Activated CD4-positive, alpha-beta T cell treated with anti-CD3 and anti-CD28 coated beads, Interleukin-2, amount 50 U/mL, for 24 hours (primary cell): Measurements from ENCODE around the gene AGBL2.
"Not testable (repeated sequence)": the region's sequence is repeated elsewhere in the genome, so short reads cannot be mapped to it uniquely, and the experiment has no call there.

Experiments used
- DNase-seq, 2 donors: peaks; one replicate each; pipeline ENCODE4 v3.0.0-alpha.2; 2020; ENCODE audit warnings: low read depth in 1 of 2, low spot score in 1 of 2

Gene AGBL2, protein sequence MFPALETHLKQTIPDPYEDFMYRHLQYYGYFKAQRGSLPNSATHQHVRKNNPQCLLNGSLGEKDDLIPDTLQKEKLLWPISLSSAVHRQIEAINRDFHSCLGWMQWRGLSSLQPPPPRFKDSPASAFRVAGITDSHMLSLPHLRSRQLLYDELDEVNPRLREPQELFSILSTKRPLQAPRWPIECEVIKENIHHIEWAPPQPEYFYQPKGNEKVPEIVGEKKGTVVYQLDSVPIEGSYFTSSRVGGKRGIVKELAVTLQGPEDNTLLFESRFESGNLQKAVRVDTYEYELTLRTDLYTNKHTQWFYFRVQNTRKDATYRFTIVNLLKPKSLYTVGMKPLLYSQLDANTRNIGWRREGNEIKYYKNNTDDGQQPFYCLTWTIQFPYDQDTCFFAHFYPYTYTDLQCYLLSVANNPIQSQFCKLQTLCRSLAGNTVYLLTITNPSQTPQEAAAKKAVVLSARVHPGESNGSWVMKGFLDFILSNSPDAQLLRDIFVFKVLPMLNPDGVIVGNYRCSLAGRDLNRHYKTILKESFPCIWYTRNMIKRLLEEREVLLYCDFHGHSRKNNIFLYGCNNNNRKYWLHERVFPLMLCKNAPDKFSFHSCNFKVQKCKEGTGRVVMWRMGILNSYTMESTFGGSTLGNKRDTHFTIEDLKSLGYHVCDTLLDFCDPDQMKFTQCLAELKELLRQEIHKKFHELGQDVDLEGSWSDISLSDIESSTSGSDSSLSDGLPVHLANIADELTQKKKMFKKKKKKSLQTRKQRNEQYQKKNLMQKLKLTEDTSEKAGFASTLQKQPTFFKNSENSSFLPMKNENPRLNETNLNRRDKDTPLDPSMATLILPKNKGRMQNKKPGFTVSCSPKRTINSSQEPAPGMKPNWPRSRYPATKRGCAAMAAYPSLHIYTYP

DNA sequence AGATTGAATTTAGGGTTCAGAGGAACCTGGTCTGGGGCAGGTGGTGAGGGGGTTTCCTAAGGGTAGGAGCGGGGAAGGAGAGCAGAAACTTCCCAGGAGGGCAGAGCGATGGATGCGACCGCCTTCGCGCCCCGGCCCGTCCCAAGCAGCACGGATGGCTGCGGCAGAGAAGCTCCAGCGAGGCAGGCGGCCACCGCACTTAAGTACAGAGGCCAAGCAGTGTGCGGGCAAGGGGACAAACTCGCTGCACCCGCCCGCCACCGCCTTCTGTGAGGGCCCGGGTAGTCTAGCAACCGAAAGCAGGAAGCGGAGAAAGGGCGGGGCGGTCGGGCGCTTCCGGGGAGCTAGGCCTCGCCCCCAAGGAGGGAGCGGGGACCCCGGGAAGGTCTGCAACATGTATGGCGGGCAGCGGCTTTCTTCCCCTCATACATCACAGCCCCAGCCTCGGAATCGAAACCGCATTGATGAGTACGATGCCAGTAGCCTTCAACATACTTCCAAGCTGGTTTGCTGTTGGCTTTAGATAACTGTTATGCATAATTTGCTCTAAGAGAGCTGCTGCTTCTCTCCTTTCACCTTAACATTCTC, at the start of gene AGBL2:
AGBL2 (minus strand) TSS at position 288 of the 588 bp plus-strand sequence. CDS start 719 bp downstream, outside the sequence.
- DNase-seq: peak; percentile 57 to 70

DNA sequence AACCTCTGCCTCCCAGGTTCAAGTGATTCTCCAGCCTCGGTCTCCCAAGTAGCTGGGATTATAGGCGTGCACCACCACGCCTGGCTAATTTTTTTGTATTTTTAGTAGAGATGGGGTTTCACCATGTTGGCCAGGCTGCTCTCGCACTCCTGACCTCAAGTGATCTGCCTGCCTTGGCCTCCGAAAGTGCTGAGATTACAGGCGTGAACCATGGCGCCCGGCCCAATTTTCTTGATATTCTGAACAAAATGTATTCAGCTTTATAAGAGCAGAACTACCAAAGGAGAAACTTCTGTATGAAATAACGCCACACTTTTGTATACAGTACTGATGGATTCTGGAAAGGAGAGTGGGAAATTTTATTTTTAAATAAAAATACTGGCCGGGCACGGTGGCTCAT, 44.1 kb upstream of the AGBL2 start:
- not testable (repeated sequence) for DNase-seq

DNA sequence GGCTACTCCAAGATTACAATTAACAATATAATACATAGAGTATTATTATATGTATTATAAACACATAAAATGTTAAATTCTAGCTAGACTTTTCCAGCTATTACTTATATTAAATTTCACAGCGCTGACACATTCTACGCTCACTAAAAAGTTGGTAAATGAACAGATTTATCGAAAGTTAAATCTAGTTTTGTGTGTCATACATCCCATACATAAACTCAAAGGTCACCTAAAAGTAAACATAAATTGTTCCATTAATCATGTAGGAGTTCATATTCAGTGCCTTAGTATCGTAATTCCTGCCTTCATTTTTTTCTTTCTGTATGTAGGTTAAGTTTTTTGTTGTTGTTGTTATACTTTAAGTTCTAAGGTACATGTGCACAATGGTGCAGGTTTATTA, 41.0 kb upstream of the AGBL2 start:
- no peak for DNase-seq

DNA sequence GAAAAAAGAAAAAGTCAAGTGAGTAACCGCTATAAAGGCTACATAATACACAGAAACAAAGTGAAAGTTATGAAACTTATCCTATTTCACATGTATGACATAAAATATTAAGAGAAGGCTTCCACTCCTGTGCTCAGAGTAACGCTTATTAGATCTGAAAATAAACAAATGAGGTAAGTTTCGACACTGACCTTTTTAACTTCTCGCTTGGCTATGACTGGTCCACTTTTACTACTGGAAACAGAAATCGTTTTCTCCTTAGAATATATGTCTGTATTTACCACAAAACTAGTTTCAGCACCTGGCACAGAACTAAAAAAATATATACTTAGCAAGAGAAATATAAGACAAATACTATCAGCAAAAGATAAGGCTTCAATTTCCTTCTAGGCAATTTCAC, 35.6 kb upstream of the AGBL2 start:
- DNase-seq: no peak

DNA sequence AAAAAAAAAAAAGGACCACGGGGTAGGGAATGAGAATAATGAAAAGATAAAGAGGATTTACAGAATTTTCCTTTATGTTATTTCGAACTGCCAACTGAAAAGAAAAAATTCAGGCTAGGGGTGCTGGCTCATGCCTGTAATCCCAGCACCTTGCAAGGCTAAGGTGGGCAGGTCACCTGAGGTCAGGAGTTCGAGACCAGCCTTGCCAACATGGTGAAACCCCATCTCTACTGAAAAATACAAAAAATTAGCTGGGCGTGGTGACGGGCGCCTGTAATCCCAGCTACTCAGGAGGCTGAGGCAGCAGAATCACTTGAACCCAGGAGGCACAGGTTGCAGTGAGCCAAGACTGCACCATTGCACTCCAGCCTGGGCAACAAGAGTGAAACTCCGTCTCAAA, 27.3 kb upstream of the AGBL2 start:
- DNase-seq: not testable (repeated sequence)

DNA sequence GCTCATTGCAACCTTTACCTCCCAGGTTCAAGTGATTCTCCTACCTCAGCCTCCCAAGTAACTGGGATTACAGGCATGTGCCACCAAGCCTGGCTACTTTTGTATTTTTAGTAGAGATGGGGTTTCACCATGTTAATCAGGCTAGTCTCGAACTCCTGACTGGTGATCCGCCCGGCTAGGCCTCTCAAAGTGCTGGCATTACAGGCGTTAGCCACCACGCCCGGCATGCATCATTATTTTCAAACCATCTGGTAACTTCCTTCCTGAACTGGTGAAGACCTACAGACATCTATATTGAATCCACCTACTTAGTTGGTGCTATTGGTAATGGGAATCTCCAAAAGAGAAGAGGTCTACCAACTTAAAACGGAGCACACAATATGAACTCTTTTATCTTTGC, 22.6 kb upstream of the AGBL2 start:
- not testable (repeated sequence) for DNase-seq

DNA sequence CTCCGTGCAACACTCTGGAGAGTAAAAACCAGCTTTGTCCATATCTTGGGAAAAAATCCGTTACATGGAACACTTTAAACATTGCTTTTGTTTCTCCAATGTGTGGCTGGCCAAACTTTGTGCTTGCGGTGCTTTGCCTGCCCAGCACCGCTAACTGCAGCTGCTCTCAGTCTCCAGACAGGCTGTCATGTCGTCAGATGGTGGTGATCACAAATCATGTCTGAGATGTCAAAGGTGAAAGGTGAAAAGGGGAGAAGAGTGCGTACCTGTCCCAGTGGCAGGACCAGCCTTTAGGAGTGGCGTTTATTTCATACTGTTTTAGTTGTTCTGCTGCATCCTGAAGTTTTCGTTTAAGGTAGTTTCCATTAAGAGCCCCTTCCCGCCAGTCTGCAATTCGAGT, 17.1 kb upstream of the AGBL2 start:
- no peak for DNase-seq

DNA sequence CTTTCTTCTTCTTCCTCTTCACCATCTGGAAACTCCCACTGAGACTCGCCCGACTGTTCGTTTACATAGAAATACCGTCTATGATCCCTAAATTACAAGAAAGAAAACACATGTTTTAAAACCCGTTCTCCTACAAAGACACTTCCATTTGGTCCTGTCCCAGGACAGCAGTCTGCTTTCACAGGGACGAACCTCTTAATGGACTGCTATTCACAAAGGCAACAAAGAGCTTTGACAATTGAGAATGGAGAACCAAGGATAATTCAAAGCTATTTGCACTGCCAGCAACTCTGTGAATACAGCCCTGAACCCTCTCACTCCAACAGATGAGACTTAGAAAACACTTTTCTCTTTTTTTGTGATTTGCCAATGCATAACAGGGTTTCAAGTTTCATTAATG, 16.3 kb upstream of the AGBL2 start:
- DNase-seq: no peak

DNA sequence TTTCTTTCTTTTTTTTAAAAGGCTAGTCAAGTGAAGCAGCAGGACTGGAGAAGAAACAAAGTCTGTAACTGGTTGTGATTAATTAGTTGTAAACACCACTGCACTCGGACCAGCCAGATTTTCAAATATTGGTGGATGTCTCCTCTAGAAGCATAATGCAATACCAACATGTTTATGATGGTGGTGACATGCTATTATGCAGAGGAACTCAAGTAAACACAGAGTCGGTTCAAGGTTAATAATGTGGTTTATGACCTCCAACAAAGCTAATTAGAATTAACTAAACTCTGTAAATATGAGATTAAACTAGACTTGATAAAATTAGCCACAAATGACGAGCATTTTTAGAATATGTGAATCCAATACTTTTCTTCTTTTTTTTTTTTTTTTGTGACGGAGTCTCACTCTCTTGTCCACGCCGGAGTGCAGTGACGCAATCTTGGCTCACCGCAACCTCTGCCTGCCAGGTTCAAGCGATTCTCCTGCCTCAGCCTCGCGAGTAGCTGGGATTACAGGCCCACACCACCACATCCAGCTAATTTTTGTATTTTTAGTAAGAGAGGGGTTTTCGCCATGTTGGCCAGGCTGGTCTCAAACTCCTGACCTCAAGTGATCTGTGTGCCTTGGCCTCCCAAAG, 11.8 kb upstream of the AGBL2 start:
- DNase-seq: no peak

DNA sequence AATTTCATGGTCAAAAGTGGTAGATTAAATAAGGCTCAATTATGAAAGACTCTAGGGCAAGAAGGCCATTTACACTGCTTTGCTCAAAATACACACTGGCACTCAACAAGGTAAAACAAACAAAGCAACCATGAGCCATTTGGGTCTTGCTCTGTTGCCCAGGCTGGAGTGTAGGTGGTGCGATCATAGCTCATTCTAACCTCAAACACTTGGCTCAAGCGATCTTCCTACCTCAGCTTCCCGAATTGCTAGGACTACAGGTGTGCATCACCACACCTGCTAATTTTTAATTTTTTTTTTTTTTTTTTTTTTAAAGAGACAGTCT, 10.9 kb upstream of the AGBL2 start:
- no peak for DNase-seq

DNA sequence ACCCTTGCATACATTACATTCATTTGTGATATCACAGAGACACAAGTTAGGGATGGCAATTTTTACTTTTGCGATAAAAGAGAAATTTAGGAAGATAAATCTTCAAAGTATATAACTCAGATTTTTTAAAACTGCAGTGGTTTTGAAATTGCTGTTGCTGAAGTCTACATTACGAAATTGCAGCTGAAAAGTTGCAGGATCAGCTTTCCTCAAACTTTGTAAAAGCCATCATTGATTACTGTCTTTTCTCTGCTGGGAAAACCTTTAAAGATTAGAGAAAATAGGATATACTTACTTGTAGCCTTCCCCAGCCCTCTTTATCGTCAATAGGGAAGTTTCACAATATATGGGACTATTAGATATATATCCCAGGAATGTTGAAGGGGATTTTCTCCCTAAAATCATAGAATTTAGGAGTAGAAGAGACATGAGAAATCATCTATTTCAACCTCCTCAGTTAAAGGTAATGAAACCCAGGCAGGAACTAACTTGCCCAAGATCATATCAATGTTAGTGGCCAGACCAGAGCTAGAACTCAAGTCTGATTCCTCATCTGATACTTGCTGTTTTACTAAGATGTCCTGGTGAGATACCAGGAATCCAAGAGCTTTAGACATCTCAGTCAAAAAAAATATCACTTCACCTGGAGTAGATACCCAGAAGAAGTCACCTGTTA, 10.4 kb upstream of the AGBL2 start:
- no peak for DNase-seq

DNA sequence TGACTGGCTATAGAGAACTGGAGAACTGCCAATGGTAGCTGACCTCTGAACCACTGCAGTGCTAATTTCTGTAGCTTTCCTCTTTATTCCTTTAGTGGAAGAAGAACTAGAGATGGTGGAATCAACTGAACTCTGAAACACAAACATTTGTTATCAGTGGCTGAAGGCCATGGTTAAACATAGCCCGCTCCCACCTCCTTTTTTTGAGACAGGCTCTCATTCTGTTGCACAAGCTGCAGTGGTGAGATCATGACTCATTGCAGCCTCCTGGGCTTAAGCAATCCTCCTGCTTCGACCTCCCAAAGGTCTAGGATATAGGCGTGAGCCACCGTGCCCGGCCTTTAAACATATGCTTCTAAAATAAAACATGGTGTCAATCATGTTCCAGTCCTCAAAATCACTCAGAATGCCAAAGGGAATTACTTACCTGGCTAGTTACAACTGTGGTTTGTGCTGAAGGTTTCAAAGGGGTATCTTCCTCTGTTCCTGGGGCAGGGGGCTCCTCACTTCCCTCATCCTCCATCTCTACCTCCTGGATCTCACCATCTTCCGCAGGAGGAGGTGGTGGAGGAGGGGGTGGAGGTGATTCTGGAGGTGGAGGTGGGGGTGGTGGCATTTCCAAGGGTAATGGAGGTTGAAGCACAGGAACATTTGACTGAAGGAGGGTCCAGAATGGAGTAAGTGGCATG, 9.0 kb upstream of the AGBL2 start:
- no peak for DNase-seq

DNA sequence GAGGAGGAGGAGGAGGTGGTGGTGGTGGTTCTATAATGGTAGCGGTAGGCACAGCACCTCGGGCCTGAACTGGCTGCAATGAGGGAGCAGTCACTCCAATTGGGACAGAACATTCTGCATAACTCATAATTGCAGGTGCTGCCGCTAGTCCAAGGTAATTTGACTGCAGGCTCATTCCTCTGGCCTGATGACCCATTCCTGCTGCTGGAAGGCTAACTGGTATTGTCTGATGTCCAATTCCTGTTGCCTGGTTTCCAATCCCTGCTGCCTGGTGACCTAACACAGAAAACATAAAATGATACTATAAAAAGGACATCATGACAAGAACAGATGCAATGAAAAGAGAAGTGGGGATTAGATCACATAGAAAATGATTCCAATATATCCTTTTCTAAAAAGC, 7.9 kb upstream of the AGBL2 start:
- no peak for DNase-seq

DNA sequence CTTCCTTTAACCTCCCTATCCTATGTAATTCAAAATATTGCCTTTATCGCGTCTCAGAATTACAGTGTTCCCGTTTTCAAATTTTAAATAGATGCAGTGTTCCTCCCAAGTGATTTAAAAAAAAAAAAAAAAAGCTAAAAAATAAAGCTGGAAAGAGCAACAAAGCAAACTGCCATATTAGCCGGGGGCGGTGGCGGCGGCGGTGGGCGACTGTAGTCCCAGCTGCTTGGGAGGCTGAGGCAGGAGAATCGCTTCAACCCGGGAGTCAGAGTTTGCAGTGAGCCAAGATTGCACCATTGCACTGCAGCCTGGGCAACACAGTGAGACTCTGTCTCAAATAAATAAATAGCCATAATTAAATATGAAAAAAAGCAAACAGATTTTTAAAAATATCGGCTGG, 5.5 kb upstream of the AGBL2 start:
- no peak for DNase-seq

DNA sequence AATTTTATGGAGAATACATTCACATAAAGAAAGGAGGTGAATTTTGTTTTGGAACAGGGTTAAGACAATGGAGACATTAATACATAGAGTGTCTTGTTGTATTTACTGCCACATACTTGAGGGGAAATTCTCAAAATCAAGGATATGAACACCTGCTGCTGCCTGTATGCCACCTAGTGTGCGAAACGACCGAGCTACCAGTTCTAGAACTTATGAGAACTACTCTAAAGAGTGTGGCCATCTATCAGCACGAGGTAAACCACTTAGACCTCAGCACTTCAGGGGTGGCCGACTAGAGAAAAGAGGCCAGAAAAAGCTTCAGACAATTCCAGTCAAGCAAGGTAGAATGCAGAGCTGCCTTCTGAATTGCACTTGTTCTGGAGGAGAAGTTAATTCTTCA, 1.5 kb upstream of the AGBL2 start:
- DNase-seq: no peak

DNA sequence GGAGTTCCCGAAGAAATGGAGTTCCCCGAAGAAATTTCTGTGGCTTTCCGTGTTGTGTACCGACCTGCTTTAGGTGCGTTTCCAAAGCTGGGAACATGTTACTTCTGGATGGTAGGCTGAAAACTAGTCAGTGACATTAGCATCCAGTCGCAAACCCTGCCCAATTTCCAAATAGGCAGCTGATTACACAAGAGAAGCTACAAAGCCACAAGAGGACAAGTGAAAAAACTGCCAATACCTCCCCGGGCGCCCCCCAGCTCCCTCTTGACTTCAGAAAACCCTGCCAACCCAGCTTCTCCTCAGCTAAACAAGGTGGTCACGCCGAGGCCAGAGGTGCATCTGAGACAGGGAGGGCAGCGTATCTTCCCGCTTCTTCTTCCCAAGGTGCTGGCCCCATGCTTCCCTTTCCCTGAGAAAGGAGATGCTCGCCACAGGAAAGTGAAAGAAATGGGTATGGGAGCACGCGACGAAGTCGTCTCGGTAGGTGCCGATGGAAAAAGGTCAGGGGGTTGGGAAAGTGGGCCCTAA, 551 bp downstream of the AGBL2 start:
- peak in 1 of 2 donors; percentile 1 for DNase-seq

DNA sequence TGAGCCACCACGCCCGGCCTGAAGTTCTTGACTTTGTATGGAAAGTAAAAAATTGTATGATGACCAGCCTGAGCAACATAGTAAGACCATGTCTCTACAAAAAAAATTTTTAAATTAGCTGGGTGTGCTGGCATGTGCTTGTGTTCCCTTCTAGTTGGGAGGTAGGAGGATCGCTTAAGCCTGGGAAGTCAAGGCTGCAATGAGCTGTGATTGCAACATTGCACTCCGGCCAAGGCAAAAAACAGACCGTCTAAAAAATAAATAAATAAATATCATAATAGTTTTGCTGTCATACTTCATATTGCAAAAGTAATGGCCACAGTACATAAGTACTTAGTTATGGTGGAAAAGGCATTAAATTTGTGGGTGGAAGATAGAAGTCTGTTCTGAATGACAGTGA, 3.4 kb downstream of the AGBL2 start:
- no peak for DNase-seq

DNA sequence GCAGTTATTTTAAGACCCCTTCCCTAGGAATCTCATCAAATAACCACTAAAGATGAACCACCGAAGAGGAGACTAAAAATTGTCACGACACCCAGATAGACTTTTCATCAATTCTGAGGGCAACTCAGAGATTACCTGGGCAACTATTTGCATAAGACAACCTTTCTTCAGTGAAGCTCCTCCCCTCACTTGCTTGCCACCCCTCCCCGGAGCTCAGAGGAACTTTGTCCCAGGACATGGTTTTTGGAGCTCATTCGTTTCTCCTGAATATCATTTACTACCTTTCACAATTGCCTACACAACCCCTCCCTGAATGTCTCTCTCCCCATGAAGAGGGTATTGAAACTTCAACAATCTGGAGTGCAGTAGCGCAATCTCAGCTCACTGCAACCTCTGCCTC, 3.9 kb downstream of the AGBL2 start:
- no peak for DNase-seq

DNA sequence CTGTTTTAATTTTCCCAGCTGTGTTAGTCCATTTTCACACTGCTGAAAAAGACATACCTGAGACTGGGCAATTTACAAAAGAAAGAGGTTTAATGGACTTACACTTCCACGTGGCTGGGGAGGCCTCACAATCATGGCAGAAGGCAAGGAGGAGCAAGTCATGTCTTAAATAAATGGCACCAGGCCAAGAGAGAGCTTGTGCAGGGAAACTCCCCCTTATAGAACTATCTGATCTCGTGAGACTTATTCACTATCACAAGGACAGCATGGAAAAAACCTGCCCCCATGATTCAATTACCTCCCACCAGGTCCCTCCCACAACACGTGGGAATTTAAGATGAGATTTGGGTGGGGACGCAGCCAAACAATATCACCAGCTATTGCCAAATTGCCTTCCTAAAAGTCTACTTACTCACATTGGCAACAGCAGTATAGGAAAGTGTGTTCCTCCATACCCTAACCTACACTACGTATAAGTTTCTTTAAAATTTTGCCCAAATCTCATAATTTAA, 7.8 kb downstream of the AGBL2 start:
- not testable (repeated sequence) for DNase-seq

DNA sequence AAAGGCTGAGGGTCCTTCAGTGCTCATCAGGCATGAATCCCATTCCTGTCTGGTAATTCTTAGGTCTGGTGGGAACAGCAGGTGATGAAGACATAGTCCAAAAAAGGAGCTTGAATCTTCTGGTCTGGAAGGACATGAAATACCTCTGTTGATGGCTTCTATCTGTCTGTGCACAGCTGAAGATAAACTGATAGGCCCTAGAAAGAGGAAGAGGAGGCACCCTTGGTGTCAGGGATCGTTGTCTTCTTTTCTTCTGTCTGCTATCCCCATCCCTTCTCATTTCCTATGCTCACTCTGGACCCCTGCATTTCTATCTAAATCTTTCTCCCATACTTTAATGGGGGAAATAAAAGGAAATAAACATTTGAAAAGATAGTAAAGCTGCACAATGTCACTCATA, 9.4 kb downstream of the AGBL2 start:
- DNase-seq: no peak
